Left ventricle myocardium inferior (tissue), 1 donor: ENCODE measurements around the gene OR5B17. TPM values are rescaled to one million over a fixed set of nuclear protein-coding genes. Genes with fewer than 3 reads are reported as not detected.

ENCODE experiments used
- DNase-seq: peaks from one replicate; pipeline ENCODE4 v3.0.0-alpha.2; 2020
- H3K27ac ChIP-seq: fragments of 200-600 bp; replicated peaks from 2 replicates; pipeline ENCODE4 v1.8.0; 2021
- H3K27me3 ChIP-seq: fragments of 200-600 bp; 2 replicates; pipeline ENCODE4 v1.8.0; 2021; ENCODE audit warnings: low read depth
- H3K36me3 ChIP-seq: fragments of 200-600 bp; 2 replicates; pipeline ENCODE4 v1.8.0; 2021
- H3K4me1 ChIP-seq: fragments of 200-600 bp; 2 replicates; pipeline ENCODE4 v1.8.0; 2021
- H3K4me3 ChIP-seq: fragments of 200-600 bp; 2 replicates; pipeline ENCODE4 v1.8.0; 2021; ENCODE audit warnings: mild to moderate bottlenecking, moderate library complexity
- H3K9me3 ChIP-seq: fragments of 200-600 bp; replicated peaks from 2 replicates; pipeline ENCODE4 v1.8.0; 2021
- intact Hi-C: fragments of 100-400 bp; cut with micrococcal nuclease; formaldehyde crosslinking; loops from one replicate; pipeline ENCODE4 v1.11.0; 2022
- total RNA-seq: library from RNA; stranded (reverse); fragmentation: NEBNext Ultra II Directional; extraction: Animal tissue kit (Norgen Biotek cat#: 25700); gene quantifications from one replicate; pipeline ENCODE4 v1.2.1, GENCODE V29; 2021
- TF ChIP-seq, protein P1 (sequence below): fragments of 200-600 bp; IDR thresholded peaks from 2 replicates; pipeline ENCODE4 v1.8.0; 2021; ENCODE audit warnings: antibody characterized with exemption, mild to moderate bottlenecking, borderline replicate concordance
- donor health status: DM: no; HTN: yes; CAD: no; lungs with severe emphysema.

Gene OR5B17
- total RNA-seq, 1 donor from 2014 or later, result not detected

GRCh38 chr11:58330861-58331260, 28.0 kb downstream of the OR5B17 start:
- no peak overlapping the region for H3K27ac ChIP-seq
- TF ChIP-seq, protein P1, sequence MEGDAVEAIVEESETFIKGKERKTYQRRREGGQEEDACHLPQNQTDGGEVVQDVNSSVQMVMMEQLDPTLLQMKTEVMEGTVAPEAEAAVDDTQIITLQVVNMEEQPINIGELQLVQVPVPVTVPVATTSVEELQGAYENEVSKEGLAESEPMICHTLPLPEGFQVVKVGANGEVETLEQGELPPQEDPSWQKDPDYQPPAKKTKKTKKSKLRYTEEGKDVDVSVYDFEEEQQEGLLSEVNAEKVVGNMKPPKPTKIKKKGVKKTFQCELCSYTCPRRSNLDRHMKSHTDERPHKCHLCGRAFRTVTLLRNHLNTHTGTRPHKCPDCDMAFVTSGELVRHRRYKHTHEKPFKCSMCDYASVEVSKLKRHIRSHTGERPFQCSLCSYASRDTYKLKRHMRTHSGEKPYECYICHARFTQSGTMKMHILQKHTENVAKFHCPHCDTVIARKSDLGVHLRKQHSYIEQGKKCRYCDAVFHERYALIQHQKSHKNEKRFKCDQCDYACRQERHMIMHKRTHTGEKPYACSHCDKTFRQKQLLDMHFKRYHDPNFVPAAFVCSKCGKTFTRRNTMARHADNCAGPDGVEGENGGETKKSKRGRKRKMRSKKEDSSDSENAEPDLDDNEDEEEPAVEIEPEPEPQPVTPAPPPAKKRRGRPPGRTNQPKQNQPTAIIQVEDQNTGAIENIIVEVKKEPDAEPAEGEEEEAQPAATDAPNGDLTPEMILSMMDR, result no peak
- H3K4me3 ChIP-seq, result no peak overlapping the region
- no peak for DNase-seq
- no peaks in the 10 kb centered on the region for H3K4me1 ChIP-seq
- intact Hi-C loops, result no loop called here
- H3K9me3 ChIP-seq, result peaks cover 62% of the 10 kb centered on the region
- no peaks in the 10 kb centered on the region for H3K27me3 ChIP-seq
- no peaks in the 10 kb centered on the region for H3K36me3 ChIP-seq

GRCh38 chr11:58318532-58318931, 40.3 kb downstream of the OR5B17 start:
- H3K4me1 ChIP-seq, result no peaks in the 10 kb centered on the region
- intact Hi-C loops, result no loop called here
- TF ChIP-seq, protein P1, result no peak

DNA sequence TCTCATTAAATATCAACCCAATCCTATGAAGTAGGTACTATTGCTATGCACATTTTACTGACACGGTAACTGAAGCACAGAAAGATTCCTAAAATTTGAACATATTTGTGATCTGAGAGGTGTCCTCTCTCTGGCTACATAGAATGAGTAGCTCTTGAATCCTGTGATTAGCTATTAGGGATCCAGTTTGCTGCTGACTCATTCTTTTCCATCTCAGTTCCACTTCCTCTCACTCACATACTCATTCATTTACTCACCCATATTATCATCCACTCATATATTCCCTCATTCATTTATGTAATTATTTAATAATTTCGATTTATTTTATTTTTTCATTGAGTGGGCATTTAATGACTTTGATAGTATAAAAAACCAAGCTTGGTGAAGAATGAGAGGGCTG, 42.7 kb downstream of the OR5B17 start:
- TF ChIP-seq, protein P1, result no peak
- Histone ChIP-seq H3K4me1 (no peaks in the 10 kb centered on the region), H3K27ac (no peak overlapping the region), H3K36me3 (no peaks in the 10 kb centered on the region), H3K27me3 (no peaks in the 10 kb centered on the region), H3K9me3 (no peaks in the 10 kb centered on the region), H3K4me3 (no peak overlapping the region)
- intact Hi-C loops, result no loop called here
- DNase-seq, result no peak

More at GRCh38 chr11:58318532-58318931, 40.3 kb downstream of the OR5B17 start:
- no peak for DNase-seq
- H3K9me3 ChIP-seq, result no peaks in the 10 kb centered on the region
- H3K27me3 ChIP-seq, result no peaks in the 10 kb centered on the region
- H3K27ac ChIP-seq, result no peak overlapping the region
- H3K36me3 ChIP-seq, result no peaks in the 10 kb centered on the region
- H3K4me3 ChIP-seq, result no peak overlapping the region

Other genes with a start within 250 kb of the OR5B17 start
- gene OR9I1, start 233.5 kb downstream of the OR5B17 start, total RNA-seq, result not detected
- gene OR9Q2, start 170.0 kb downstream of the OR5B17 start, total RNA-seq, result not detected
- gene OR1S2, start 154.9 kb downstream of the OR5B17 start, total RNA-seq, result not detected
- gene OR1S1, start 146.3 kb downstream of the OR5B17 start, total RNA-seq, result not detected
- gene OR10Q1, start 130.2 kb downstream of the OR5B17 start, total RNA-seq, result not detected
- not detected for gene OR10W1, start 90.8 kb downstream of the OR5B17 start, total RNA-seq
- gene OR5B3, start 47.8 kb upstream of the OR5B17 start, total RNA-seq, result not detected
- gene OR5B2, start 69.1 kb upstream of the OR5B17 start, total RNA-seq, result not detected
- not detected for gene OR5B12, start 83.2 kb upstream of the OR5B17 start, total RNA-seq
- gene OR5B21, start 149.0 kb upstream of the OR5B17 start, total RNA-seq, result not detected
- 4.4 TPM for gene LPXN, start 216.8 kb upstream of the OR5B17 start, total RNA-seq
- 60.5 TPM for gene ZFP91, start 220.0 kb upstream of the OR5B17 start, total RNA-seq